Fibroblast of lung (primary cell): Measurements from ENCODE around the gene ADD3. TPM values are rescaled to one million over a fixed set of nuclear protein-coding genes. Genes with fewer than 3 reads are reported as not detected.
"Not testable (repeated sequence)": the region's sequence is repeated elsewhere in the genome, so short reads cannot be mapped to it uniquely, and the experiment has no call there.

Experiments
- DNase-seq, 2 donors: peaks; one replicate each; pipeline versions ENCODE4 v3.0.0 to v3.0.0-alpha.2; 2010; ENCODE audit warnings: low read depth in 2 of 2
- H2AFZ ChIP-seq: 2 replicates; pipeline ENCODE4 v1.5.1; 2012; ENCODE audit warnings: low read length, control low read depth, inconsistent platforms
- H3K27ac ChIP-seq: 2 replicates; pipeline ENCODE4 v1.5.1; 2011; ENCODE audit warnings: low read length, control low read depth; ENCODE audit not compliant: insufficient read depth
- H3K27me3 ChIP-seq: 2 replicates; pipeline ENCODE4 v1.5.1; 2011; ENCODE audit warnings: mild to moderate bottlenecking, low read length; ENCODE audit not compliant: control insufficient read depth, insufficient read depth
- H3K36me3 ChIP-seq: 2 replicates; pipeline ENCODE4 v1.5.1; 2011; ENCODE audit warnings: low read length; ENCODE audit not compliant: control insufficient read depth, insufficient read depth
- H3K4me1 ChIP-seq: 2 replicates; pipeline ENCODE4 v1.5.1; 2011; ENCODE audit warnings: low read length; ENCODE audit not compliant: control insufficient read depth, insufficient read depth; ENCODE audit errors: extremely low read depth
- H3K4me2 ChIP-seq: 2 replicates; pipeline ENCODE4 v1.5.1; 2011; ENCODE audit warnings: low read length, control low read depth; ENCODE audit not compliant: insufficient read depth; ENCODE audit errors: extremely low read depth
- H3K4me3 ChIP-seq, 4 experiments: fragments of 200-600 bp in 1 of 4; sonication (generic) in 1 of 4; replicated peaks in 1 of 4; 2 replicates each; pipeline ENCODE4 v1.5.1; 2011 to 2016; ENCODE audit warnings: low read length in 4 of 4, low read depth in 3 of 4, mild to moderate bottlenecking in 3 of 4, control low read depth in 2 of 4, inconsistent platforms in 1 of 4, mixed read lengths in 1 of 4; ENCODE audit not compliant: insufficient read depth in 1 of 4; ENCODE audit errors: control extremely low read depth in 1 of 4
- H3K79me2 ChIP-seq: 2 replicates; pipeline ENCODE4 v1.5.1; 2012; ENCODE audit warnings: mild to moderate bottlenecking, low read length, inconsistent platforms; ENCODE audit not compliant: control insufficient read depth, insufficient read depth
- H3K9ac ChIP-seq: 2 replicates; pipeline ENCODE4 v1.5.1; 2011; ENCODE audit warnings: mild to moderate bottlenecking, low read length, control low read depth; ENCODE audit not compliant: insufficient read depth
- H3K9me3 ChIP-seq: 2 replicates; pipeline ENCODE4 v1.5.1; 2012; ENCODE audit warnings: low read depth, low read length; ENCODE audit not compliant: control insufficient read depth, insufficient read depth
- H4K20me1 ChIP-seq: 2 replicates; pipeline ENCODE4 v1.5.1; 2011; ENCODE audit warnings: low read length; ENCODE audit not compliant: control insufficient read depth, insufficient read depth; ENCODE audit errors: extremely low read depth
- CTCF ChIP-seq, 2 donors: IDR thresholded peaks in 1 of 2; conservative IDR thresholded peaks in 1 of 2; 1 replicate in 1 of 2; 2 replicates in 1 of 2; pipeline ENCODE4 v1.5.1; 2011 to 2012; ENCODE audit warnings: low read length in 2 of 2, control low read depth in 1 of 2, inconsistent platforms in 1 of 2, low read depth in 1 of 2, mild to moderate bottlenecking in 1 of 2
- EZH2 ChIP-seq: IDR thresholded peaks from 2 replicates; pipeline ENCODE4 v1.5.1; 2012; ENCODE audit warnings: low read length, control low read depth, mild to moderate bottlenecking; ENCODE audit errors: missing control alignments
- polyA plus RNA-seq, 2 donors: library from polyadenylated mRNA; depleted of rRNA in 1 of 2; stranded (reverse) in 1 of 2; unstranded in 1 of 2; fragments of >200 nt; gene quantifications; 2 replicates each; pipeline ENCODE4 v1.2.1, GENCODE V29; 2011 to 2012; ENCODE audit warnings: missing spikeins in 1 of 2
- total RNA-seq: library from RNA; depleted of rRNA; stranded (reverse); fragments of >200 nt; gene quantifications from 2 replicates; pipeline ENCODE4 v1.2.1, GENCODE V29; 2014

ADD3 gene
- total and polyA plus RNA-seq, 2 donors (not counting 1 experiment from before 2014, with no cell fraction given): 93.0 to 416 TPM

DNA sequence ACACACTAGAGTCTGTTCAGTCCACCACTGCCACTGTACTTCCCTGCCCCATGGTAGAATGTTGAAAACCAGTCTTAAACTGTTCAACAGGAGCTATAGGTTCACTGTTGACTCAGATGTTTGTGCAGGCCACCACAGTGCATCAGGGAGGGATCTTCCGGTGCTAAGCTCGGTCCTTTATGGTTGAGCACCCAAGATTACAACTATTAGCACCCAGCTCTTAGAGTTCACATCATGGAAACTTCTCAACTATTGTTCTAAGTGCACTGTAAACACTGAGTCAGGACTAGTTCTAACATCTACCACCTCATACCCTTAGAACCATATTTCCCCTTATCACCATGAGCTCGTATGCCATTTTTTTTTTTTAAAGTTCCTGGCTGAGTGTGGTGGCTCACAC lies 102.6 kb downstream of the ADD3 start:
- Histone ChIP-seq H3K9me3 (no peaks in the 10 kb centered on the region), H3K27ac (no peak overlapping the region), H3K36me3 (peaks cover 5% of the 10 kb centered on the region), H2AFZ (no peak overlapping the region), H3K9ac (no peak overlapping the region), H3K79me2 (no peaks in the 10 kb centered on the region), H3K27me3 (no peaks in the 10 kb centered on the region), H3K4me1 (no peaks in the 10 kb centered on the region), H3K4me3 (no peak overlapping the region), H3K4me2 (no peak overlapping the region), H4K20me1 (no peaks in the 10 kb centered on the region)
- DNase-seq: no peak
- TF ChIP-seq EZH2 (no peak), CTCF (conservative IDR thresholded peaks at IDR 0.05 in 1 of 2, IDR thresholded peaks at IDR 0.05 in 1 of 2; ENCODE audit: low read depth in 1 of 2, low read length in 2 of 2) (no peak)

GRCh38 chr10:110113670-110114337 lies 106.0 kb downstream of the ADD3 start:
- Histone ChIP-seq H3K4me1 (no peaks in the 10 kb centered on the region), H3K4me3 (no peak overlapping the region), H3K9me3 (no peaks in the 10 kb centered on the region), H3K27ac (no peak overlapping the region), H2AFZ (no peak overlapping the region), H4K20me1 (no peaks in the 10 kb centered on the region), H3K27me3 (no peaks in the 10 kb centered on the region), H3K36me3 (peaks cover 10% of the 10 kb centered on the region), H3K9ac (no peak overlapping the region), H3K4me2 (no peak overlapping the region), H3K79me2 (no peaks in the 10 kb centered on the region)
- TF ChIP-seq CTCF (conservative IDR thresholded peaks at IDR 0.05 in 1 of 2, IDR thresholded peaks at IDR 0.05 in 1 of 2; ENCODE audit: low read depth in 1 of 2, low read length in 2 of 2) (no peak), EZH2 (no peak)
- no peak for DNase-seq

GRCh38 chr10:110114668-110115067 lies 106.9 kb downstream of the ADD3 start:
- not testable (repeated sequence) for H3K9ac ChIP-seq, H3K27ac ChIP-seq, H3K79me2 ChIP-seq, DNase-seq, H3K4me1 ChIP-seq, H2AFZ ChIP-seq, H3K9me3 ChIP-seq, H3K27me3 ChIP-seq, H3K4me3 ChIP-seq, H3K4me2 ChIP-seq, H4K20me1 ChIP-seq
- H3K36me3 ChIP-seq: peaks cover 11% of the 10 kb centered on the region
